Measurements from ENCODE around the gene GAS7.

The GAS7 gene

DNA sequence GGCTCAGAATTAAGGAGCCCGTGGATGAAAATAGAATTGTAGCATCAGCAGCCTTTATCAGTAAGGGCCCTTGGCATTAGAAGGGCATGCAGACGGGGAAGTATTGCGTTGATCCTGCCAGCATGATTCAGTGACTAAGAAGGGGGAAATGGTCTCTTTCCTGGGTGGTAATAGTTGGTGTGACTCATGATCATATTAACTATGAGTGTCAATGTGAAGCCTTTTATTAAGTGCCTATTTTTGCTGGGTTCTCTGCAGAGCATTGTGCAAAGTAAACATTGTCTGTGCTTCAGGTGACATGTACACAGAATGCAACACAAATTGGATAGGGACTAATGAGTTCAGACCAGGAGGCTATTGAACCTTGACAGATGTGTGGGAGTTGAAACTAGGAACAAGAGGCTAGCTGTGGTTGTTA lies 317.8 kb downstream of the GAS7 start:
- in situ Hi-C loops (cut with HindIII; ENCODE audit: low pct_ligation_motif_present, low sequenced_read_pairs): no loop called here
- no peaks in the 10 kb centered on the region for H3K36me3 ChIP-seq (replicated peaks)

DNA sequence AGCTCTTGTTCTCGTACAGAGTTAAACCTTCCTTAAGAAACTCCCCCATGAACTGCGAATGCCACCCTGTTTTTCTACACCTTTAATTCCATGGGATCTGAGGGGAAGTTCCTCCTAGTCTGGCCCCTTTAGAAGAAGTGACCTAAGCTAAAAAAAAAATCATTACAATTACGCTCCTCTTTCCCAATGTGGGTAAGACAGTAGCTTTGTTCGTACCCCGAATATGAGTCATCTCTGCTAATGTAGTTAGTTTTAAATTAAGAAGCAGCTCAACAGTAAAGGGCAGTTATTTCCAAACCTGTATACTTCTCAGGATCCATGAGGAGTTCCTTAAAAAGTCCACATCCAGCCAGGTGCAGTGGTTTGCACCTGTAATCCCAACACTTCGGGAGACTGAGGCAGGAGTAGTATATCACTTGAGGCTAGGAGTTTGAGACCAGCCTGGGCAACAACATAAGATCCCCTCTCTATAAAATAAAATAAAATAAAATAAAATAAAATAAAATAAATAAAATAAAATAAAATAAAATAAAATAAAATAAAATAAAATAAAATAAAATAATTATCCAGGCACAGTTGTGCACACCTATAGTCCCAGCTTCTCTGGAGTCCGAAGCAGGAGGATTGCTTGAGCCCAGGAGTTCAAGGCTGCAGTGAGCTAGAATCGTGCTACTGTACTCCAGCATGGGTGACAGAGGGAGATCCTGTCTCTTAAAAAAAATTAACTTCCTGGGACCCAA lies 319.4 kb downstream of the GAS7 start:
- no peaks in the 10 kb centered on the region for H3K36me3 ChIP-seq (replicated peaks)
- TF ChIP-seq, protein P1, sequence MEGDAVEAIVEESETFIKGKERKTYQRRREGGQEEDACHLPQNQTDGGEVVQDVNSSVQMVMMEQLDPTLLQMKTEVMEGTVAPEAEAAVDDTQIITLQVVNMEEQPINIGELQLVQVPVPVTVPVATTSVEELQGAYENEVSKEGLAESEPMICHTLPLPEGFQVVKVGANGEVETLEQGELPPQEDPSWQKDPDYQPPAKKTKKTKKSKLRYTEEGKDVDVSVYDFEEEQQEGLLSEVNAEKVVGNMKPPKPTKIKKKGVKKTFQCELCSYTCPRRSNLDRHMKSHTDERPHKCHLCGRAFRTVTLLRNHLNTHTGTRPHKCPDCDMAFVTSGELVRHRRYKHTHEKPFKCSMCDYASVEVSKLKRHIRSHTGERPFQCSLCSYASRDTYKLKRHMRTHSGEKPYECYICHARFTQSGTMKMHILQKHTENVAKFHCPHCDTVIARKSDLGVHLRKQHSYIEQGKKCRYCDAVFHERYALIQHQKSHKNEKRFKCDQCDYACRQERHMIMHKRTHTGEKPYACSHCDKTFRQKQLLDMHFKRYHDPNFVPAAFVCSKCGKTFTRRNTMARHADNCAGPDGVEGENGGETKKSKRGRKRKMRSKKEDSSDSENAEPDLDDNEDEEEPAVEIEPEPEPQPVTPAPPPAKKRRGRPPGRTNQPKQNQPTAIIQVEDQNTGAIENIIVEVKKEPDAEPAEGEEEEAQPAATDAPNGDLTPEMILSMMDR (IDR thresholded peaks at IDR 0.05; ENCODE audit: low read depth, low read length, missing control alignments): no peak
- DNase-seq: no peak
- in situ Hi-C loops (cut with HindIII; ENCODE audit: low pct_ligation_motif_present, low sequenced_read_pairs): no loop called here
- H3K27me3 ChIP-seq (replicated peaks): no peaks in the 10 kb centered on the region
- no peak overlapping the region for H3K4me3 ChIP-seq (ENCODE audit: low read depth, low read length)
- no peak overlapping the region for H3K27ac ChIP-seq

More for the DNA sequence above, 317.8 kb downstream of the GAS7 start:
- H3K27ac ChIP-seq: no peak overlapping the region
- TF ChIP-seq, protein P1 (IDR thresholded peaks at IDR 0.05; ENCODE audit: low read depth, low read length, missing control alignments): no peak
- H3K27me3 ChIP-seq (replicated peaks): no peaks in the 10 kb centered on the region
- no peak overlapping the region for H3K4me3 ChIP-seq (ENCODE audit: low read depth, low read length)
- DNase-seq: no peak

DNA sequence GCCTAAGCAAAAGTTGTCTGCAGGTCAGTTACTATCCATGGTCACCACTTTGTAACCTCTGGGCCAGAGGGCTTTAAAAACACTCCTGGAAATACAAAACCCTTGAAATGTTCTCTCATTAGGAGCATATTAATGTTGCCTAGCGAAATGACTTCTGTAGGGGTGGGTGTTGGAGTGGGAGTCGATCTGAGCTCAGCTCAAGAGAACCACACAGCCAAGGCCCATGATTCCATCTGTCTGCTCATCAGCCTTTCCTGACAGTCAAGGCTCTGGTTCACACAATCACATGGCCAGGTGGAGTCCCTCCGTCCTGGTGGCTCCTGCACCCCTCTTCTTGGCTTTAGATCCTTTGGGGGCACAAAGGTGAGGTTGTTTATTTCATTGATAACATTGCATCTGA lies 320.1 kb downstream of the GAS7 start:
- Histone ChIP-seq H3K4me3 (ENCODE audit: low read depth, low read length) (no peak overlapping the region), H3K27ac (no peak overlapping the region), H3K36me3 (replicated peaks) (no peaks in the 10 kb centered on the region), H3K27me3 (replicated peaks) (no peaks in the 10 kb centered on the region)
- in situ Hi-C loops (cut with HindIII; ENCODE audit: low pct_ligation_motif_present, low sequenced_read_pairs): no loop called here
- no peak for DNase-seq
- TF ChIP-seq, protein P1 (IDR thresholded peaks at IDR 0.05; ENCODE audit: low read depth, low read length, missing control alignments): no peak

DNA sequence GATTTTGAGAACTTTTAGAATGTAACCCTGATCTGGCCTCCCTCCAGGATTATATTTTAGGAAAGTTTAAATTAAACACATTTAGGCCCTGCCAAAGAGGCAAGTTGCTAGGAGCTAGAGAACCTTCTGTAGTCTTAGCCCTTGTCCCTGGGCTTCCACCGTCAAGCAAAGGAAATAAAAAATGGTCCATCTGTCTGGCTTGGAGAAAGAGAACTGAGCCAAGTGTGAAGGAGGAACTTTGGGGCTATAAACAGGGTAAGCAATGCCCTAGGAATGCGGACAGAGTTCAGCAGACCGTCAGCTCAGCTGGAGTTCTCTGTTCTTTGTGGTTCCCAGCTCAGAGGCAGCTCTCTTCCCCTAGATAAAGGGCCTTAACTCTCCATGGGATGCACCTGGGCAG lies 323.0 kb downstream of the GAS7 start:
- H3K4me3 ChIP-seq (ENCODE audit: low read depth, low read length): no peak overlapping the region
- H3K27ac ChIP-seq: no peak overlapping the region
- DNase-seq: peak; percentile 32
- TF ChIP-seq, protein P1 (IDR thresholded peaks at IDR 0.05; ENCODE audit: low read depth, low read length, missing control alignments): no peak
- no peaks in the 10 kb centered on the region for H3K36me3 ChIP-seq (replicated peaks)
- H3K27me3 ChIP-seq (replicated peaks): no peaks in the 10 kb centered on the region
- in situ Hi-C loops (cut with HindIII; ENCODE audit: low pct_ligation_motif_present, low sequenced_read_pairs): no loop called here

DNA sequence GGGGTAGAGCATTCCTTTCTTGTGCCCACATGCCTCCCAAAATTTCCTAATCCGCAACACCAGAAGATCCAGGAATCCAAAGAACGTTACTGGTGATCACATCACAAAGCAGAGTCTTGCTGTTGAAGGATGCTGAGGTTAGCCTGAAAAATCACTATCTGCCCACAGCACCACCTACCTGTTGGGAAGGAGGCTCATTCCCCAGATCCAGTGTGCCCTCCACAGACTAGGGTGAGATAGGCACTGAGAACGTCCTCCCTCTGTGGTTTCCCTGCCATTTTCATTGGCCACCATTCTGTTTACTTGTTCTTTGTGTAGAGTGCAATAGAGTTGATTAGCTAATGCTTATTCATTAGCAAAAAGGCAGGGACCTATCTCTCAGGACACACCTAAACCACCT lies 323.7 kb downstream of the GAS7 start:
- TF ChIP-seq, protein P1 (IDR thresholded peaks at IDR 0.05; ENCODE audit: low read depth, low read length, missing control alignments): no peak
- H3K36me3 ChIP-seq (replicated peaks): no peaks in the 10 kb centered on the region
- H3K27ac ChIP-seq: no peak overlapping the region
- DNase-seq: no peak
- in situ Hi-C loops (cut with HindIII; ENCODE audit: low pct_ligation_motif_present, low sequenced_read_pairs): no loop called here
- H3K27me3 ChIP-seq (replicated peaks): no peaks in the 10 kb centered on the region
- H3K4me3 ChIP-seq (ENCODE audit: low read depth, low read length): no peak overlapping the region

DNA sequence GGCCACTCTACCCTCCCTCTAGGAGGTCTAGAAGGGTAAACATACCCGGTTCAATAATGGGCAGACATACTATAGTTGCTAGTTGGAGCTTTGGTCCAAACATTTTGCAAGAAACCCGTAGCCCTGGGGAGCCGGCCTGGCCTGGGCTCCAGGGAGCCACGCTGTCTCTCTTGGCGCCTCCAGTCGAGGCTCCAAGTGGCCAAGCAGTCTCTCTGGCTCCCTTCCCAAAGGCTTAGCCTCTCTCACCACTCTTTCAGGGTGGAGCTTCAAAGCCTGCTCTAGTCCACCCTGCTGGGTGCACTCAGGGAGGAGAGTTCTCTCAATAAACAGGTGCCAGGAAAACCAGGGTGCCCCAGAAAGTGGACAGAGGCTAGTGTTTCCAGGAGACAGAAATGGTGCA lies 325.6 kb downstream of the GAS7 start:
- TF ChIP-seq, protein P1 (IDR thresholded peaks at IDR 0.05; ENCODE audit: low read depth, low read length, missing control alignments): no peak
- in situ Hi-C loops (cut with HindIII; ENCODE audit: low pct_ligation_motif_present, low sequenced_read_pairs): no loop called here
- DNase-seq: no peak

More for the DNA sequence above, 325.6 kb downstream of the GAS7 start:
- H3K27ac ChIP-seq: no peak overlapping the region
- H3K4me3 ChIP-seq (ENCODE audit: low read depth, low read length): no peak overlapping the region
- no peaks in the 10 kb centered on the region for H3K36me3 ChIP-seq (replicated peaks)
- H3K27me3 ChIP-seq (replicated peaks): no peaks in the 10 kb centered on the region

Measured in brain microvascular endothelial cell (primary cell).